ENCODE measurements around the gene PITX3.

The PITX3 gene

DNA sequence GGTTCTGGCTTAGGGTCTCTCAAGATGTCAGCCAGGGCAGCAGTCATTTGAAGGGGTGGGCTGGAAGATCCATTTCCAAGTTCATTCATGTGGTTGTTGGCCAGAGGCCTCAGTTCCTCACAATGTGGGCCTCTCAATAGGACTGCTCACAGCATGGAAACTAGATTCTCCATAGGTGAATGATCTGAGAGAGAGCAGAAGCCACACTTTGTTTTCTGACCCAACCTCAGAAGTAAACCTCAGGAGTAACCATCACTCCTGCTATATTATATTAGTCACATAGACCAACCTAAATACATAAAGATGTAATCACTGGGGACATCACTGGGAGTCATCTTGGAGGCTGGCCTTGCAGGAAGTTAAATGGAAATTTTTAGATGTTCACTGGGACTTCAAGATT, 46.2 kb upstream of the PITX3 start (continued):
- TF ChIP-seq, protein P1, sequence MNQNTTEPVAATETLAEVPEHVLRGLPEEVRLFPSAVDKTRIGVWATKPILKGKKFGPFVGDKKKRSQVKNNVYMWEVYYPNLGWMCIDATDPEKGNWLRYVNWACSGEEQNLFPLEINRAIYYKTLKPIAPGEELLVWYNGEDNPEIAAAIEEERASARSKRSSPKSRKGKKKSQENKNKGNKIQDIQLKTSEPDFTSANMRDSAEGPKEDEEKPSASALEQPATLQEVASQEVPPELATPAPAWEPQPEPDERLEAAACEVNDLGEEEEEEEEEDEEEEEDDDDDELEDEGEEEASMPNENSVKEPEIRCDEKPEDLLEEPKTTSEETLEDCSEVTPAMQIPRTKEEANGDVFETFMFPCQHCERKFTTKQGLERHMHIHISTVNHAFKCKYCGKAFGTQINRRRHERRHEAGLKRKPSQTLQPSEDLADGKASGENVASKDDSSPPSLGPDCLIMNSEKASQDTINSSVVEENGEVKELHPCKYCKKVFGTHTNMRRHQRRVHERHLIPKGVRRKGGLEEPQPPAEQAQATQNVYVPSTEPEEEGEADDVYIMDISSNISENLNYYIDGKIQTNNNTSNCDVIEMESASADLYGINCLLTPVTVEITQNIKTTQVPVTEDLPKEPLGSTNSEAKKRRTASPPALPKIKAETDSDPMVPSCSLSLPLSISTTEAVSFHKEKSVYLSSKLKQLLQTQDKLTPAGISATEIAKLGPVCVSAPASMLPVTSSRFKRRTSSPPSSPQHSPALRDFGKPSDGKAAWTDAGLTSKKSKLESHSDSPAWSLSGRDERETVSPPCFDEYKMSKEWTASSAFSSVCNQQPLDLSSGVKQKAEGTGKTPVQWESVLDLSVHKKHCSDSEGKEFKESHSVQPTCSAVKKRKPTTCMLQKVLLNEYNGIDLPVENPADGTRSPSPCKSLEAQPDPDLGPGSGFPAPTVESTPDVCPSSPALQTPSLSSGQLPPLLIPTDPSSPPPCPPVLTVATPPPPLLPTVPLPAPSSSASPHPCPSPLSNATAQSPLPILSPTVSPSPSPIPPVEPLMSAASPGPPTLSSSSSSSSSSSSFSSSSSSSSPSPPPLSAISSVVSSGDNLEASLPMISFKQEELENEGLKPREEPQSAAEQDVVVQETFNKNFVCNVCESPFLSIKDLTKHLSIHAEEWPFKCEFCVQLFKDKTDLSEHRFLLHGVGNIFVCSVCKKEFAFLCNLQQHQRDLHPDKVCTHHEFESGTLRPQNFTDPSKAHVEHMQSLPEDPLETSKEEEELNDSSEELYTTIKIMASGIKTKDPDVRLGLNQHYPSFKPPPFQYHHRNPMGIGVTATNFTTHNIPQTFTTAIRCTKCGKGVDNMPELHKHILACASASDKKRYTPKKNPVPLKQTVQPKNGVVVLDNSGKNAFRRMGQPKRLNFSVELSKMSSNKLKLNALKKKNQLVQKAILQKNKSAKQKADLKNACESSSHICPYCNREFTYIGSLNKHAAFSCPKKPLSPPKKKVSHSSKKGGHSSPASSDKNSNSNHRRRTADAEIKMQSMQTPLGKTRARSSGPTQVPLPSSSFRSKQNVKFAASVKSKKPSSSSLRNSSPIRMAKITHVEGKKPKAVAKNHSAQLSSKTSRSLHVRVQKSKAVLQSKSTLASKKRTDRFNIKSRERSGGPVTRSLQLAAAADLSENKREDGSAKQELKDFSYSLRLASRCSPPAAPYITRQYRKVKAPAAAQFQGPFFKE (tag by site-specific recombination; IDR thresholded peaks at IDR 0.05; ENCODE audit: borderline replicate concordance) = no peak
- no peak for TF ChIP-seq ZNF624 (tag by site-specific recombination; IDR thresholded peaks at IDR 0.05)
- TF ChIP-seq, protein P2, sequence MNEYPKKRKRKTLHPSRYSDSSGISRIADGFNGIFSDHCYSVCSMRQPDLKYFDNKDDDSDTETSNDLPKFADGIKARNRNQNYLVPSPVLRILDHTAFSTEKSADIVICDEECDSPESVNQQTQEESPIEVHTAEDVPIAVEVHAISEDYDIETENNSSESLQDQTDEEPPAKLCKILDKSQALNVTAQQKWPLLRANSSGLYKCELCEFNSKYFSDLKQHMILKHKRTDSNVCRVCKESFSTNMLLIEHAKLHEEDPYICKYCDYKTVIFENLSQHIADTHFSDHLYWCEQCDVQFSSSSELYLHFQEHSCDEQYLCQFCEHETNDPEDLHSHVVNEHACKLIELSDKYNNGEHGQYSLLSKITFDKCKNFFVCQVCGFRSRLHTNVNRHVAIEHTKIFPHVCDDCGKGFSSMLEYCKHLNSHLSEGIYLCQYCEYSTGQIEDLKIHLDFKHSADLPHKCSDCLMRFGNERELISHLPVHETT (tag by site-specific recombination; IDR thresholded peaks at IDR 0.05) = no peak
- no peak for TF ChIP-seq ZNF664 (tag by site-specific recombination; IDR thresholded peaks at IDR 0.05)
- no peak for TF ChIP-seq ZBTB17 (tag by site-specific recombination; IDR thresholded peaks at IDR 0.05)
- TF ChIP-seq ZNF19 (tag by site-specific recombination; IDR thresholded peaks at IDR 0.05; ENCODE audit: low read depth) = no peak
- no peak for TF ChIP-seq ZBTB8A (tag by site-specific recombination; IDR thresholded peaks at IDR 0.05)
- no peak for TF ChIP-seq ZNF114 (tag by site-specific recombination; IDR thresholded peaks at IDR 0.05)

DNA sequence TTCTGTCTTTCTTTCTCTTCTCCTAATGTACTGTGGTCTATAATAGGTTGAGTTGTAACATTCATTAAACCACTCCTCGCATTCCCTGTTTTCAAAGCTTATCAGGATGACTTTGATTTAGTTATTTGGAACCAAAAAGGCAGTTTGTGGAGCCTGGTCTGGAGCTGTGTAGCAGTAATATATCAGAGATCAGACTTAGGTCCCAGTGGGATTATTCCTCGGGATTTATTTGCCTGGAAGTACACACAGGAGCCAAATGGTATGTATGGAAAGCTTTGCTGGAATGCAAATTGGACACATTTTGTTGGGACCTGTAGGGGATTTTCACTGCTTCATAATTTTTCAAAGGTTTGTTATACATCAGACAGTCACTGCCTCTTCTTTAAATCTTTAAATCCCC, 44.9 kb upstream of the PITX3 start:
- no peak overlapping the region for H3K4me3 ChIP-seq (ENCODE audit: low read depth, low read length)
- POLR2A ChIA-PET = no interaction called here
- no peaks in the 10 kb centered on the region for H3K9me3 ChIP-seq (ENCODE audit: control insufficient read depth, insufficient read depth, low read depth, low read length)
- H3K36me3 ChIP-seq (ENCODE audit: control insufficient read depth in 2 of 2, insufficient read depth in 1 of 2, low read length in 2 of 2) = no peaks in the 10 kb centered on the region; a peak in 2 of 3 replicates
- H3K27ac ChIP-seq (ENCODE audit: extremely low read depth, low read depth, low read length) = no peak overlapping the region
- H3K4me1 ChIP-seq (ENCODE audit: control insufficient read depth, insufficient read depth, low read length) = no peaks in the 10 kb centered on the region
- CTCF ChIA-PET = interaction anchor here (0.7 to 2.2 kb wide), 3 partner anchors 10 to 66 kb away, joined by 4 to 8 read pairs (median 5); no protein-coding TSS in a partner anchor
- TF ChIP-seq ZNF223 (tag by site-specific recombination; IDR thresholded peaks at IDR 0.05) = no peak
- TF ChIP-seq, protein P3, sequence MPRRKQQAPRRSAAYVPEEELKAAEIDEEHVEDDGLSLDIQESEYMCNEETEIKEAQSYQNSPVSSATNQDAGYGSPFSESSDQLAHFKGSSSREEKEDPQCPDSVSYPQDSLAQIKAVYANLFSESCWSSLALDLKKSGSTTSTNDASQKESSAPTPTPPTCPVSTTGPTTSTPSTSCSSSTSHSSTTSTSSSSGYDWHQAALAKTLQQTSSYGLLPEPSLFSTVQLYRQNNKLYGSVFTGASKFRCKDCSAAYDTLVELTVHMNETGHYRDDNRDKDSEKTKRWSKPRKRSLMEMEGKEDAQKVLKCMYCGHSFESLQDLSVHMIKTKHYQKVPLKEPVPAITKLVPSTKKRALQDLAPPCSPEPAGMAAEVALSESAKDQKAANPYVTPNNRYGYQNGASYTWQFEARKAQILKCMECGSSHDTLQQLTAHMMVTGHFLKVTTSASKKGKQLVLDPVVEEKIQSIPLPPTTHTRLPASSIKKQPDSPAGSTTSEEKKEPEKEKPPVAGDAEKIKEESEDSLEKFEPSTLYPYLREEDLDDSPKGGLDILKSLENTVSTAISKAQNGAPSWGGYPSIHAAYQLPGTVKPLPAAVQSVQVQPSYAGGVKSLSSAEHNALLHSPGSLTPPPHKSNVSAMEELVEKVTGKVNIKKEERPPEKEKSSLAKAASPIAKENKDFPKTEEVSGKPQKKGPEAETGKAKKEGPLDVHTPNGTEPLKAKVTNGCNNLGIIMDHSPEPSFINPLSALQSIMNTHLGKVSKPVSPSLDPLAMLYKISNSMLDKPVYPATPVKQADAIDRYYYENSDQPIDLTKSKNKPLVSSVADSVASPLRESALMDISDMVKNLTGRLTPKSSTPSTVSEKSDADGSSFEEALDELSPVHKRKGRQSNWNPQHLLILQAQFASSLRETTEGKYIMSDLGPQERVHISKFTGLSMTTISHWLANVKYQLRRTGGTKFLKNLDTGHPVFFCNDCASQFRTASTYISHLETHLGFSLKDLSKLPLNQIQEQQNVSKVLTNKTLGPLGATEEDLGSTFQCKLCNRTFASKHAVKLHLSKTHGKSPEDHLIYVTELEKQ (tag by site-specific recombination; IDR thresholded peaks at IDR 0.05; ENCODE audit: borderline replicate concordance) = no peak
- TF ChIP-seq ZNF777 (tag by site-specific recombination; IDR thresholded peaks at IDR 0.05; ENCODE audit: borderline replicate concordance) = no peak
- TF ChIP-seq ZNF266 (tag by site-specific recombination; IDR thresholded peaks at IDR 0.05; ENCODE audit: low read depth) = no peak
- TF ChIP-seq ZSCAN16 (tag by site-specific recombination; IDR thresholded peaks at IDR 0.05) = no peak
- TF ChIP-seq GFI1B (tag by site-specific recombination; IDR thresholded peaks at IDR 0.05) = no peak
- TF ChIP-seq FEZF1 (tag by site-specific recombination; IDR thresholded peaks at IDR 0.05) = no peak
- TF ChIP-seq ZNF274 (IDR thresholded peaks at IDR 0.05; ENCODE audit: low read length) = no peak
- TF ChIP-seq ZNF274 (tag by site-specific recombination; IDR thresholded peaks at IDR 0.05; ENCODE audit: borderline replicate concordance) = no peak
- no peak for TF ChIP-seq ZBTB48 (tag by site-specific recombination; IDR thresholded peaks at IDR 0.05)

Data from HEK293 (cell line).